Effector memory CD8-positive, alpha-beta T cell (primary cell): ENCODE results near the gene COL9A3.

Experiments used
- ATAC-seq: fragments of 150-1000 bp; cut with Tn5 transposase; replicated peaks from 2 replicates; pipeline ENCODE4 v1.10.0; 2021; ENCODE audit warnings: mild to moderate bottlenecking, moderate library complexity
- DNase-seq, 3 experiments: peaks; one replicate each; pipeline ENCODE4 v3.0.0; 2021
- H3K27ac Mint-ChIP-seq, 2 donors: one replicate each; pipeline ENCODE4 v1.8.0; 2022; ENCODE audit warnings: mild to moderate bottlenecking in 2 of 2, mixed read lengths in 2 of 2, moderate library complexity in 2 of 2
- H3K27me3 Mint-ChIP-seq, 2 donors: one replicate each; pipeline ENCODE4 v1.8.0; 2022; ENCODE audit warnings: mixed read lengths in 2 of 2
- H3K36me3 Mint-ChIP-seq: one replicate; pipeline ENCODE4 v1.8.0; 2022; ENCODE audit warnings: mild to moderate bottlenecking, moderate library complexity, mixed read lengths; ENCODE audit not compliant: insufficient read depth
- H3K4me1 Mint-ChIP-seq, 2 donors: one replicate each; pipeline ENCODE4 v1.8.0; 2022; ENCODE audit warnings: low read depth in 2 of 2, mixed read lengths in 2 of 2
- H3K4me3 Mint-ChIP-seq, 2 donors: one replicate each; pipeline ENCODE4 v1.8.0; 2022; ENCODE audit warnings: mild to moderate bottlenecking in 2 of 2, mixed read lengths in 2 of 2, moderate library complexity in 2 of 2
- H3K9me3 Mint-ChIP-seq, 2 donors: one replicate each; pipeline ENCODE4 v1.8.0; 2022; ENCODE audit warnings: mixed read lengths in 2 of 2

COL9A3 gene

GRCh38 chr20:62805155-62805710 is 11.6 kb upstream of the COL9A3 start:
- DNase-seq (no peak), ATAC-seq (peak; percentile 54)
- Mint-ChIP-seq H3K4me3 (peak overlapping the region; percentile 90 to 95), H3K4me1 (peaks cover 20 to 29% of the 10 kb centered on the region in 2 donors), H3K27me3 (no peaks in the 10 kb centered on the region), H3K9me3 (no peaks in the 10 kb centered on the region), H3K36me3 (peaks cover 42% of the 10 kb centered on the region), H3K27ac (peak overlapping the region; percentile 97 to 99)

GRCh38 chr20:62805711-62806382 is 11.0 kb upstream of the COL9A3 start:
- no peaks in the 10 kb centered on the region for H3K9me3 Mint-ChIP-seq
- no peak for DNase-seq
- no peaks in the 10 kb centered on the region for H3K27me3 Mint-ChIP-seq
- H3K4me1 Mint-ChIP-seq, result peaks cover 20 to 29% of the 10 kb centered on the region in 2 donors
- H3K4me3 Mint-ChIP-seq, result peak overlapping the region; percentile 86 to 90
- H3K36me3 Mint-ChIP-seq, result peaks cover 45% of the 10 kb centered on the region
- no peak for ATAC-seq
- H3K27ac Mint-ChIP-seq, result peak overlapping the region; percentile 78 to 97

DNA sequence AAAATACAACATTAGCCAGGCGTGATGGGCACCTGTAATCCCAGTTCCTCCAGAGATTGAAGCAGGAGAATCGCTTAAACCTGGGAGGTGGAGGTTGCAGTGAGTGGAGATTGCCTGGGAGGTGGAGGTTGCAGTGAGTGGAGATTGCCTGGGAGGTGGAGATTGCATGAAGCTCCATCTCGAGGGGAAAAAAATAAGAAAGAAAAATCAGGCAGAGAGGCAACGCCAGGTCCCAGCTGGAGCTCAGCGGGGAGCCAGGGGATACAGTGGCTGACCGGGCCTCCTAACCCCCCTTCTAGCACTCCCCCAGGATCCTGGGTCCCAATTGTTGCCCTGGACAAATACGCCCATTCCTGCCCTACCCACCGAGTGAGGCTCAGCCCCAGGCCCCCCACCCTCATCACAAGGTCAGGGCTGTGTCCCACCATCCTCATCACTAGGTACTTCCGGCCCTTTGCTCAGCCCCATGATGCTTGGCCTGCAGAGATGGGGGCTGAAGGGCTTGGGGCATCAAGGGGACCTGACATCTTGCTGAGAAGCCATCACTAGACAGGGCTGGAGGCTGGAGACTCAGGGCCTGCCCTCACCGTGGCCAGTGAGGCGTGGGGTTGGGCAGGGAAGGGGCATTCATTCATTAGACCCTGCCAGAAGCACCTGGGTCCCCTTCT is 10.3 kb upstream of the COL9A3 start:
- ATAC-seq, result no peak

GRCh38 chr20:62807444-62808210 is 9.2 kb upstream of the COL9A3 start:
- no peak for ATAC-seq
- peak overlapping the region in 1 of 2 donors; percentile 69 for H3K27ac Mint-ChIP-seq
- no peaks in the 10 kb centered on the region for H3K9me3 Mint-ChIP-seq
- H3K4me1 Mint-ChIP-seq, result peaks cover 22 to 32% of the 10 kb centered on the region in 2 donors
- H3K4me3 Mint-ChIP-seq, result peak overlapping the region; percentile 45 to 55
- H3K27me3 Mint-ChIP-seq, result no peaks in the 10 kb centered on the region
- peaks cover 60% of the 10 kb centered on the region for H3K36me3 Mint-ChIP-seq
- no peak for DNase-seq

More for the DNA sequence above, 10.3 kb upstream of the COL9A3 start:
- no peak for DNase-seq
- Mint-ChIP-seq H3K36me3 (peaks cover 51% of the 10 kb centered on the region), H3K4me3 (peak overlapping the region; percentile 86 to 90), H3K4me1 (peaks cover 20 to 29% of the 10 kb centered on the region in 2 donors), H3K27ac (peak overlapping the region; percentile 10 to 78), H3K27me3 (no peaks in the 10 kb centered on the region), H3K9me3 (no peaks in the 10 kb centered on the region)

DNA sequence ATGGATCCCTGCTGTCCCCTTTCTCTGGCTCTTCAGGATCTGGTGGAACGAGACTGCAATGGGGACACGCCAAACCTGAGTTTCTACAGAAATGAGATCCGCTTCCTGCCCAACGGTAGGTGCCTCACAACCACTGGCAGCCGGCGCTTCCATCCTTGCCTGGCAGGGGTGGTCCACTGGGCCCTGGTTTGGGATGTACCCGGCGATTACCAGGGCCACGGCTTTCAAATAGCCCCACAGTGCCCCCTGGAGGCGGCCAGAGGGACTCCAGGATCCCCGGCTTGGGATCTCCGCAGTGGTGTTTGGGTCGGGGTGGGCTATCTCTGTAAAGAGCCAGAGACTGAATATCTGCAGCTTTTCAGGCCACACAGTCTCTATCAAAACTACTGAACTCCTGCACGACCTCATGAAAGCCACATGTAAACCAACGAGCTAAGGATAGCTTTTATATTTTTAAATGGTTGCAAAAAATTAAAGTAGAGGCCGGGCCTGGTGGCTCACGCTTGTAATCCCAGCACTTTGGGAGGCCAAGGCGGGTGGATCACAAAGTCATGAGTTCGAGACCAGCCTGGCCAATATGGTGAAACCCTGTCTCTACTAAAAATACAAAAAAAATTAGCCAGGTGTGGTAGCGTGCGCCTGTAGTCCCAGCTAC is 8.5 kb upstream of the COL9A3 start:
- peak overlapping the region in 1 of 2 donors; percentile 69 for H3K27ac Mint-ChIP-seq

GRCh38 chr20:62809530-62810428 is 7.1 kb upstream of the COL9A3 start:
- Mint-ChIP-seq H3K4me1 (peaks cover 20 to 28% of the 10 kb centered on the region in 2 donors), H3K27ac (no peak overlapping the region), H3K36me3 (peaks cover 58% of the 10 kb centered on the region), H3K4me3 (no peak overlapping the region), H3K9me3 (no peaks in the 10 kb centered on the region), H3K27me3 (peaks cover 0 to 6% of the 10 kb centered on the region in 2 donors)
- DNase-seq (no peak), ATAC-seq (no peak)

More for the DNA sequence above, 8.5 kb upstream of the COL9A3 start:
- no peaks in the 10 kb centered on the region for H3K9me3 Mint-ChIP-seq
- H3K36me3 Mint-ChIP-seq, result peaks cover 64% of the 10 kb centered on the region
- peaks cover 22 to 32% of the 10 kb centered on the region in 2 donors for H3K4me1 Mint-ChIP-seq
- H3K4me3 Mint-ChIP-seq, result peak overlapping the region; percentile 45 to 55
- ATAC-seq (peak; percentile 47), DNase-seq (peak; percentile 67 to 79 (median 75))
- no peaks in the 10 kb centered on the region for H3K27me3 Mint-ChIP-seq

- Mint-ChIP-seq H3K9me3 (no peaks in the 10 kb centered on the region), H3K4me1 (peaks cover 25 to 29% of the 10 kb centered on the region in 2 donors), H3K27ac (no peak overlapping the region), H3K4me3 (no peak overlapping the region), H3K27me3 (peaks cover 0 to 22% of the 10 kb centered on the region in 2 donors), H3K36me3 (peaks cover 58% of the 10 kb centered on the region)
- DNase-seq (no peak), ATAC-seq (no peak)
These were observed 5.5 kb upstream of the COL9A3 start for GRCh38 chr20:62811320-62811719.

- Mint-ChIP-seq H3K27me3 (peaks cover 0 to 22% of the 10 kb centered on the region in 2 donors), H3K9me3 (no peaks in the 10 kb centered on the region), H3K4me3 (no peak overlapping the region), H3K27ac (no peak overlapping the region), H3K4me1 (peaks cover 23 to 26% of the 10 kb centered on the region in 2 donors), H3K36me3 (peaks cover 58% of the 10 kb centered on the region)
- ATAC-seq, result no peak
- DNase-seq, result no peak
These were observed 5.1 kb upstream of the COL9A3 start for GRCh38 chr20:62811720-62812119.

DNA sequence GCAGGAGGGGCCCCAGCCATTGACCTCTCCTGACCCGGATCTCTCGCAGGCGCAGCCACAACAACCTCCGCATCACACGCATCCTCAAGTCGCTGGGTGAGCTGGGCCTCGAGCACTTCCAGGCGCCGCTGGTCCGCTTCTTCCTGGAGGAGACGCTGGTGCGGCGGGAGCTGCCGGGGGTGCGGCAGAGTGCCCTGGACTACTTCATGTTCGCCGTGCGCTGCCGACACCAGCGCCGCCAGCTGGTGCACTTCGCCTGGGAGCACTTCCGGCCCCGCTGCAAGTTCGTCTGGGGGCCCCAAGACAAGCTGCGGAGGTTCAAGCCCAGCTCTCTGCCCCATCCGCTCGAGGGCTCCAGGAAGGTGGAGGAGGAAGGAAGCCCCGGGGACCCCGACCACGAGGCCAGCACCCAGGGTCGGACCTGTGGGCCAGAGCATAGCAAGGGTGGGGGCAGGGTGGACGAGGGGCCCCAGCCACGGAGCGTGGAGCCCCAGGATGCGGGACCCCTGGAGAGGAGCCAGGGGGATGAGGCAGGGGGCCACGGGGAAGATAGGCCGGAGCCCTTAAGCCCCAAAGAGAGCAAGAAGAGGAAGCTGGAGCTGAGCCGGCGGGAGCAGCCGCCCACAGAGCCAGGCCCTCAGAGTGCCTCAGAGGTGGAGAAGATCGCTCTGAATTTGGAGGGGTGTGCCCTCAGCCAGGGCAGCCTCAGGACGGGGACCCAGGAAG is 4.5 kb upstream of the COL9A3 start:
- Mint-ChIP-seq H3K27me3 (peaks cover 0 to 22% of the 10 kb centered on the region in 2 donors), H3K36me3 (peaks cover 58% of the 10 kb centered on the region), H3K4me3 (no peak overlapping the region), H3K27ac (no peak overlapping the region), H3K9me3 (no peaks in the 10 kb centered on the region), H3K4me1 (peaks cover 20 to 23% of the 10 kb centered on the region in 2 donors)
- ATAC-seq (no peak), DNase-seq (no peak)

DNA sequence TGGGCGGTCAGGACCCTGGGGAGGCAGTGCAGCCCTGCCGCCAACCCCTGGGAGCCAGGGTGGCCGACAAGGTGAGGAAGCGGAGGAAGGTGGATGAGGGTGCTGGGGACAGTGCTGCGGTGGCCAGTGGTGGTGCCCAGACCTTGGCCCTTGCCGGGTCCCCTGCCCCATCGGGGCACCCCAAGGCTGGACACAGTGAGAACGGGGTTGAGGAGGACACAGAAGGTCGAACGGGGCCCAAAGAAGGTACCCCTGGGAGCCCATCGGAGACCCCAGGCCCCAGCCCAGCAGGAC is 4.0 kb upstream of the COL9A3 start:
- H3K4me1 Mint-ChIP-seq, result peaks cover 20 to 21% of the 10 kb centered on the region in 2 donors
- H3K36me3 Mint-ChIP-seq, result peaks cover 58% of the 10 kb centered on the region
- H3K4me3 Mint-ChIP-seq, result no peak overlapping the region
- no peak overlapping the region for H3K27ac Mint-ChIP-seq
- H3K27me3 Mint-ChIP-seq, result peaks cover 1 to 24% of the 10 kb centered on the region in 2 donors
- H3K9me3 Mint-ChIP-seq, result no peaks in the 10 kb centered on the region
- no peak for ATAC-seq
- DNase-seq, result no peak

GRCh38 chr20:62813588-62813987 is 3.3 kb upstream of the COL9A3 start:
- ATAC-seq, result no peak
- no peak overlapping the region for H3K4me3 Mint-ChIP-seq
- peaks cover 53% of the 10 kb centered on the region for H3K36me3 Mint-ChIP-seq
- DNase-seq, result no peak
- no peak overlapping the region for H3K27ac Mint-ChIP-seq
- H3K9me3 Mint-ChIP-seq, result no peaks in the 10 kb centered on the region
- H3K27me3 Mint-ChIP-seq, result peaks cover 8 to 32% of the 10 kb centered on the region in 2 donors
- peaks cover 16% of the 10 kb centered on the region in 2 donors for H3K4me1 Mint-ChIP-seq
